DND-41 (cell line): ENCODE results near the gene SSR4.

ENCODE experiments used
- EZH2 ChIP-seq: IDR thresholded peaks from 3 replicates; pipeline ENCODE4 v1.6.1; 2012; ENCODE audit warnings: borderline replicate concordance, low read depth, mild to moderate bottlenecking, moderate library complexity, low read length, inconsistent platforms; ENCODE audit not compliant: severe bottlenecking
- TF ChIP-seq, protein P1 (sequence below): IDR thresholded peaks from 2 replicates; pipeline ENCODE4 v1.5.1; 2012; ENCODE audit warnings: borderline replicate concordance, low read length, moderate library complexity, mild to moderate bottlenecking; ENCODE audit not compliant: poor library complexity, severe bottlenecking; ENCODE audit errors: extremely low read depth

DNA sequence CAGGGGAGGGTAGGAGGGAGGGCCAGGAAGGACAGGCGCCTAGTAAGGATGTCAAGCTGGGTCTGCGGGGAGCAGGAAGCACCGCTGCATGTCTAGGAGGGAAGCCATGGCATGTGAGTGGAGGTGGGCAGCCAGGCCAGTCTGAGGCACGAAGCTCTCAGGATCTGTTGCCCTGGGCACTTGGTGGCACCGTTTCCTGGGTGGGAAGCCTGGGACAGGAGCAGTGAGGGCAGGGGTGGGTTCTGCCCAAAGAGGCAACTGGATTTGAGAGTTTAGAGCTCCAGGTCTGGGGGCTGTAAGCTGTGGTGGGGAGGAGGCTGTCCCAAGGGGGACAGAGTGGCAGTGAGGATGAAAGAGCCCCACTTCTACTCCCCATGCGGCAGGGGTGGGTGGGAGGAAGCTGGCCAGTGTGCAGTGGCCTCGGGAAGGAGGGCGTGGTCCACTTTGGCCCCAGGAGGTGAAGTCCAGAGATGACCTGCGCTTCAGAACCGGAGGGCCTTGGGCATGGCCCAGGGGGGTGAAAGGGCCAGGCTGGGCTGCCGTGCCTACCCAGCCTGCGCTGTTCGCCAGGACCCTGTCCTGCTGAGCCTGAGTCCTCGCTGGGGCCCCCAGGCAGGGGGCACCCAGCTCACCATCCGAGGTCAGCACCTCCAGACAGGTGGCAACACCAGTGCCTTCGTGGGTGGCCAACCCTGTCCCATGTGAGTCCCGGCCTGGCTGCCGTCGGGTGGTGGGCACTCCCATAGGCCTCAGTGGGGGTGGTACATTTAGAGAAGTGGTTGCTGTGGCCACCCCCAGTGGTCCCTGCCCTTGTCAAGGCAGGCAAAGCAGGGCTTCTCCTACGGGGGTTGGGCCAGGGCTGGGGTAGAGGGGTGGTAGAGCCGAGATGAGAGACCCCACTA is 21.9 kb upstream of the SSR4 start:
- TF ChIP-seq EZH2, result no peak
- TF ChIP-seq, protein P1, sequence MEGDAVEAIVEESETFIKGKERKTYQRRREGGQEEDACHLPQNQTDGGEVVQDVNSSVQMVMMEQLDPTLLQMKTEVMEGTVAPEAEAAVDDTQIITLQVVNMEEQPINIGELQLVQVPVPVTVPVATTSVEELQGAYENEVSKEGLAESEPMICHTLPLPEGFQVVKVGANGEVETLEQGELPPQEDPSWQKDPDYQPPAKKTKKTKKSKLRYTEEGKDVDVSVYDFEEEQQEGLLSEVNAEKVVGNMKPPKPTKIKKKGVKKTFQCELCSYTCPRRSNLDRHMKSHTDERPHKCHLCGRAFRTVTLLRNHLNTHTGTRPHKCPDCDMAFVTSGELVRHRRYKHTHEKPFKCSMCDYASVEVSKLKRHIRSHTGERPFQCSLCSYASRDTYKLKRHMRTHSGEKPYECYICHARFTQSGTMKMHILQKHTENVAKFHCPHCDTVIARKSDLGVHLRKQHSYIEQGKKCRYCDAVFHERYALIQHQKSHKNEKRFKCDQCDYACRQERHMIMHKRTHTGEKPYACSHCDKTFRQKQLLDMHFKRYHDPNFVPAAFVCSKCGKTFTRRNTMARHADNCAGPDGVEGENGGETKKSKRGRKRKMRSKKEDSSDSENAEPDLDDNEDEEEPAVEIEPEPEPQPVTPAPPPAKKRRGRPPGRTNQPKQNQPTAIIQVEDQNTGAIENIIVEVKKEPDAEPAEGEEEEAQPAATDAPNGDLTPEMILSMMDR, result no peak
